Pons (tissue), 1 donor: Measurements from ENCODE around the gene FBXO21.
"Not testable (repeated sequence)": the region's sequence is repeated elsewhere in the genome, so short reads cannot be mapped to it uniquely, and the experiment has no call there.

ENCODE experiments used
- DNase-seq: peaks from one replicate; pipeline ENCODE4 v3.0.0-alpha.2; 2016; ENCODE audit warnings: low spot score

Gene FBXO21

GRCh38 chr12:117190210-117190781 is at the start of gene FBXO21:
FBXO21 (minus strand) TSS chr12:117190470; CDS start chr12:117190456, 14 bp downstream.
- peak; percentile 92 for DNase-seq

GRCh38 chr12:117236456-117237001 is 46.3 kb upstream of the FBXO21 start:
- peak; percentile 59 for DNase-seq

- no peak for DNase-seq
Measured at GRCh38 chr12:117235261-117235660, 45.0 kb upstream of the FBXO21 start.

GRCh38 chr12:117234441-117234840 is 44.2 kb upstream of the FBXO21 start:
- DNase-seq = no peak

GRCh38 chr12:117231750-117232149 is 41.5 kb upstream of the FBXO21 start:
- DNase-seq = no peak

- DNase-seq = no peak
Measured at GRCh38 chr12:117228239-117228638, 38.0 kb upstream of the FBXO21 start.

GRCh38 chr12:117227000-117227653 is 36.9 kb upstream of the FBXO21 start:
- no peak for DNase-seq

- DNase-seq = no peak
Measured at GRCh38 chr12:117226505-117226904, 36.2 kb upstream of the FBXO21 start.

GRCh38 chr12:117225179-117225578 is 34.9 kb upstream of the FBXO21 start:
- DNase-seq = no peak

GRCh38 chr12:117220947-117221346 is 30.7 kb upstream of the FBXO21 start:
- not testable (repeated sequence) for DNase-seq

GRCh38 chr12:117218149-117218548 is 27.9 kb upstream of the FBXO21 start:
- no peak for DNase-seq

GRCh38 chr12:117216686-117217085 is 26.4 kb upstream of the FBXO21 start:
- no peak for DNase-seq

- no peak for DNase-seq
Measured at GRCh38 chr12:117214797-117215196, 24.5 kb upstream of the FBXO21 start.

GRCh38 chr12:117213295-117213808 is 23.1 kb upstream of the FBXO21 start:
- no peak for DNase-seq

GRCh38 chr12:117212563-117213190 is 22.4 kb upstream of the FBXO21 start:
- peak; percentile 83 for DNase-seq

- DNase-seq = no peak
Measured at GRCh38 chr12:117210266-117210918, 20.1 kb upstream of the FBXO21 start.

- no peak for DNase-seq
Measured at GRCh38 chr12:117209626-117210025, 19.4 kb upstream of the FBXO21 start.

- no peak for DNase-seq
Measured at GRCh38 chr12:117208811-117209455, 18.7 kb upstream of the FBXO21 start.

- DNase-seq = no peak
Measured at GRCh38 chr12:117208206-117208605, 17.9 kb upstream of the FBXO21 start.

- no peak for DNase-seq
Measured at GRCh38 chr12:117207675-117208074, 17.4 kb upstream of the FBXO21 start.

- DNase-seq = no peak
Measured at GRCh38 chr12:117202556-117202955, 12.3 kb upstream of the FBXO21 start.

GRCh38 chr12:117202033-117202432 is 11.8 kb upstream of the FBXO21 start:
- DNase-seq = no peak
